RWPE1 (cell line): Measurements from ENCODE around the gene SMC1A.

ENCODE experiments used
- CTCF ChIA-PET: fragments of 350-600 bp; sonication (Branson Sonifier 250); formaldehyde crosslinking; extraction: SDS; loops from one replicate; lab custom pipeline; 2021; lab: Yijun Ruan, JAX
- POLR2A ChIA-PET: fragments of 400-600 bp; formaldehyde crosslinking; extraction: SDS; loops from one replicate; lab custom pipeline; 2020; ENCODE audit warnings: antibody characterized with exemption; ENCODE audit not compliant: low non-redundant PET; lab: Yijun Ruan, JAX
- DNase-seq: peaks from one replicate; pipeline ENCODE4 v3.0.0; 2012; ENCODE audit warnings: low spot score
- H3K27ac ChIP-seq: fragments of 450-650 bp; 2 replicates; pipeline ENCODE4 v1.5.1; 2017
- TF ChIP-seq, protein P1 (sequence below): fragments of 450-650 bp; conservative IDR thresholded peaks from 2 replicates; pipeline ENCODE4 v1.5.1; 2017; ENCODE audit warnings: low read depth, mild to moderate bottlenecking

SMC1A gene

DNA sequence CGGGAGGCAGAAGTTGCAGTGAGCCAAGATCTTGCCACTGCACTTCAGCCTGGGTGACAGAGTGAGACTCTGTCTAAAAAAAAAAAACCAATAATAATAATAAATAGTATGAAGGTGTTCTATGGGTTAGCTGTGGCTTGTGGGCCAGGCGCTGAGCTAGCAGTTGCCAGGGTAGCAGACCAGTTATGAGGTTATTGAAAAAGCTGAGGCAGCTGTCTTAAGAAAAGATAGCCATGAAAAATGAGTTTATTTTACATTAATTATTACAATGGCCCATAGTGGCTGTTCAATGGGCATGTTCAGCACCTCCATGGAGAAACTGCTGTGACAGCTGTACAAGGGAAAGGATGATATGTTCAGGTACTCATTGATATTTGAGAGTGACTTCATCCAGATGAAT lies 25.0 kb upstream of the SMC1A start:
- no peak for DNase-seq
- ChIA-PET CTCF (interaction anchor here (1.5 to 1.6 kb wide), 2 partner anchors 11 to 15 kb away, joined by 4 to 6 read pairs; no protein-coding TSS in a partner anchor), POLR2A (no interaction called here)
- no peak overlapping the region for H3K27ac ChIP-seq
- TF ChIP-seq, protein P1, sequence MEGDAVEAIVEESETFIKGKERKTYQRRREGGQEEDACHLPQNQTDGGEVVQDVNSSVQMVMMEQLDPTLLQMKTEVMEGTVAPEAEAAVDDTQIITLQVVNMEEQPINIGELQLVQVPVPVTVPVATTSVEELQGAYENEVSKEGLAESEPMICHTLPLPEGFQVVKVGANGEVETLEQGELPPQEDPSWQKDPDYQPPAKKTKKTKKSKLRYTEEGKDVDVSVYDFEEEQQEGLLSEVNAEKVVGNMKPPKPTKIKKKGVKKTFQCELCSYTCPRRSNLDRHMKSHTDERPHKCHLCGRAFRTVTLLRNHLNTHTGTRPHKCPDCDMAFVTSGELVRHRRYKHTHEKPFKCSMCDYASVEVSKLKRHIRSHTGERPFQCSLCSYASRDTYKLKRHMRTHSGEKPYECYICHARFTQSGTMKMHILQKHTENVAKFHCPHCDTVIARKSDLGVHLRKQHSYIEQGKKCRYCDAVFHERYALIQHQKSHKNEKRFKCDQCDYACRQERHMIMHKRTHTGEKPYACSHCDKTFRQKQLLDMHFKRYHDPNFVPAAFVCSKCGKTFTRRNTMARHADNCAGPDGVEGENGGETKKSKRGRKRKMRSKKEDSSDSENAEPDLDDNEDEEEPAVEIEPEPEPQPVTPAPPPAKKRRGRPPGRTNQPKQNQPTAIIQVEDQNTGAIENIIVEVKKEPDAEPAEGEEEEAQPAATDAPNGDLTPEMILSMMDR = no peak

DNA sequence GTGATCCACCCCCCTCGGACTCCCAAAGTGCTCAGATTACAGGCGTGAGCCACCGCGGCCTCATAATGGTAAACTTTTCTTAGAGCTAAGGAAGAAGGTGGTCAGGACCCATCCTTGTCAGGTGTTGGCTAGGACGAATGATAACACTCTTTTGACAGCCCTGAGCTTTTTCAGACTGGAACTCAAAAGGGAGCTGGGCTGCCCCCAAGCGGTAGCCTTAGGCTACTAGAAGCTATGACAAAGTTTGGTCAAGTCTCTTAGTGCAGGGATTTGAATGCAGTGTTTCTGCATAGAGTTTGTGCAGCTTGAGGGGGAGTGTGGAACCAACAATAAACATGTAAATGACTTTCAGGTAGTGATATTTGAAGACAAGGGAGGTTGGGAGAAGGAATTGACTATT lies 23.5 kb upstream of the SMC1A start:
- CTCF ChIA-PET = interaction anchor here (0.5 to 1.5 kb wide), 4 partner anchors 8 to 129 kb away, joined by 3 to 6 read pairs (median 4); no protein-coding TSS in a partner anchor
- no peak overlapping the region for H3K27ac ChIP-seq
- no peak for DNase-seq
- TF ChIP-seq, protein P1 = peak; percentile 50
- POLR2A ChIA-PET = no interaction called here

DNA sequence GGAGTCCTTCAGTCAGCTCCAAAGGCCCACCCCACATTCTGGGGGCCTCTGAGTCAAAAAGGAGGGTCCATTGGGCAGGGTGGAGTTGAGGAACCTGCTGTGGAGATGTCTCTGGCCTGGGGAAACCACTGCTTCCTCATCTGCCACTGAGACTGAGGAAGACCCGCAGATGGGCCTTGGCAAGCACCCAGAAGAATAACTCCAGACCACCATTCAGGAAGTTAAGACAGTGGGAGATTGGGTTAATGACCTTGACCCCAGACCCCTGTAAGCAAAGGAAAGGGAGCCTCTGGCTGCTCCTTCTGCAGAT lies 19.8 kb upstream of the SMC1A start:
- H3K27ac ChIP-seq = peak overlapping the region; percentile 92
- ChIA-PET POLR2A (no interaction called here), CTCF (no interaction called here)
- TF ChIP-seq, protein P1 = no peak
- DNase-seq = no peak

DNA sequence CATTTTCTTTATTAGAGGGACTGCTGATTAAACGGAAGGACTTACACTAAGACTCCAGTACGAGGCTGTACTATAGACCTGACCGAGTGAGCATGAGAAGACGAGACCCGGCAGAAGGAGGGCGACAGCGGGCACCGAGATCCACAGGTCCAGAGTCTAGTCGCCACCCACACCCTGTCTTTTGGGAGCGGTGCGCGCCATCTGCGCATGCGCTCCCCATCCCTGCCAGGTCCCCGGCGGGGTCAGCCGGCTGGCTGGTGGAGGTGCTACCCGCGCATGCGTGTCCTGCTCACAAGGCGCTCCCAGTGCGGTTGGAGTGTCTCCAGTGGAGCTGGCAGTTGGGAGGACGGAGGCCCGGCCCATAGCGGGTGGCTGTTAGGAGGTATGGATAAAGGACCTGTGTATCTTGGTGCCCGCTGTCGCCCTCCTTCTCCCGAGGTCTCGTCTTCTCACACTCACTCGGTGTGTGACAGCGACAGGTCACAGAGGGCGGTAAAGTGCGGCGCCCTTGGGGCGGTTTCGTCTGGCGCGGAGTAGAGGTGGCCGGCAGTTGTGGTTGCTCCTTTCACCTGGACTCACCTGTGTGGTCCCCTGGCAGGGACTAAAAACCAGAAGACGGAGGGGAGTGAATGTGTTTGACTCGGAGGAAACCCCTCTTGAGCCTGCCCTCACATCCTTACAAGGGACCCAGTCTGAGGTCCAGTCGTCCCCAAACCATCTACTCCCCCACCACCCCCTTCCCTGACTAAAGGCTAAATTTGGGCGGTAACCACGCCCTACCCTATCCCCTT lies 19.3 kb upstream of the SMC1A start:
- H3K27ac ChIP-seq = peak overlapping the region; percentile 92
- POLR2A ChIA-PET = no interaction called here
- DNase-seq = peak; percentile 74

DNA sequence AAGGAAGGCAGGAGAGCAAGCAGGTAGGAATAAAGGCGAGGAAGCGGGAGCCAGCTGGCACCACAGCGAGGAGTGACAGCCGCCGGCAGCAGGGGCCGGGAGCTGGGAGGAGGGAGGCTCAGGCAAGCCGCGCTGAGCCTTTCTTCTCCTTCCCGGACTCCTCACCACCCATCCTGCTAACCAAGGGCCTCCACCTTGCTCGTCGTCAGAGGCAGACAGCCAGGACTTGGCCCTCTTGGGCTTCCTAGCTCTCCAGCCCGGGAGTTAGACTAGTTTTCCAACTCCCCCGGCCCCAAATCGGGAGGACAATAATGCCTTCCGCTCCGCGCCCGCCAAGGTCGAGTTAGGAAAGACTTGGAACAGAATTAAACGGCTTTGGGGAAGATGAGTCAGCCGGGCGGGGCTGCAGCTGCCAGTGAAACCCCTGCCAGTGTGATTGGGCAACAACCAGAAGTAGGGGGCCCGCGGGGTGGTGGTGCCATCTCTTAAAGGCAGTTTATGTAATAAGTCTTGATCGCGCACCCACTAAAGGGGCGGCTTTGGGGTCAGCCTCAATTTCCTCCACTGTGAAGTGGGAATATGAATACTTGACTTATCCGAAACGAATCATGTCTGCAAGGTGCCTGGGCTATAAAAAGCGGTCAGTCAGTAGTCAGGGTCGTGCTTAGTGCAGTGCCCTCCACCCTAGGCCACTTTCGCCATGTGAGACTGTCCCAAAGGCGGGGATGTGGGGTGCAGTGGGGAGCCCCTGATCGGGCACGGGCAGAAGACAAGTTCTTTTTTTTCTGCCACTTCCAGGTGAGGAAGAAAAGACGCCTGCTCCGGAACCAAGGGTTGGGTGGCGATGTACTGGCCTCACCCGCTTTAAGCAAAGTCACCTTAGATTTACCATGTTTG lies 18.4 kb upstream of the SMC1A start:
- DNase-seq = peak; percentile 48
- CTCF ChIA-PET = interaction anchor here (0.7 to 0.8 kb wide), 2 partner anchors 120 to 637 kb away, joined by 3 to 4 read pairs; no protein-coding TSS in a partner anchor
- peak overlapping the region; percentile 92 for H3K27ac ChIP-seq
- POLR2A ChIA-PET = interaction anchor here (0.6 kb wide), 1 partner anchor 19 kb away, joined by 3 read pairs; no protein-coding TSS in a partner anchor
- TF ChIP-seq, protein P1 = no peak

More for the DNA sequence above, 19.3 kb upstream of the SMC1A start:
- CTCF ChIA-PET = no interaction called here
- TF ChIP-seq, protein P1 = no peak

DNA sequence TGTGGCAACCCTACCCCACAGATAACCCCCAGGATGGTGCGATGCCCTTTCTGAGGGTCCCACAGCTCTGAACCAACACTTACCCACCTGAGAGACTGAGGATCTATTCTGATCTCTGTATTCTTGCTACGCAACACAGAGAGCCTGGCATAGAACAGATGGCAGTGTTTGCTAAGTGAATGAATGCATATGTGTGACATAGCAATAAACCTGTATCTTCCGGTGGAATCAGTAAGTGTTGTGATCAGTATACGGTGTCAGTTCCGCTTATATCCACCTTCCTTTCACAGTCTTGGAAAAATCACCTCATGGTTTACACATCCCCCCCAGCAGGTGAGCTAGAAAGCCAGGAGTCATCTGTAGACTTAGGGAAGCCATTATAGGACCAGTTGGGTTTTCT lies 17.6 kb upstream of the SMC1A start:
- ChIA-PET CTCF (interaction anchor here (0.6 to 0.7 kb wide), 2 partner anchors 120 to 1776 kb away, joined by 3 to 4 read pairs; no protein-coding TSS in a partner anchor), POLR2A (interaction anchor here (0.6 kb wide), 1 partner anchor 18 kb away, joined by 3 read pairs; no protein-coding TSS in a partner anchor)
- TF ChIP-seq, protein P1 = no peak
- peak overlapping the region; percentile 92 for H3K27ac ChIP-seq
- no peak for DNase-seq
